Esophagus squamous epithelium (tissue), 5 donors: ENCODE results near the gene XRCC4. TPM values are rescaled to one million over a fixed set of nuclear protein-coding genes. Genes with fewer than 3 reads are reported as not detected.

Experiments used
- DNase-seq: peaks from one replicate; lab custom pipeline; 2025; lab: John Stamatoyannopoulos, UW
- H3K27ac ChIP-seq, 4 donors: fragments of 200-600 bp; sonication (generic); one replicate each; pipeline ENCODE4 v1.5.1; 2016 to 2019; ENCODE audit warnings: mild to moderate bottlenecking in 1 of 4
- H3K27me3 ChIP-seq, 4 donors: fragments of 200-600 bp; sonication (generic); 1 replicate in 3 of 4; 2 replicates in 1 of 4; pipeline versions ENCODE4 v1.5.1 to v1.6.0; 2017 to 2021; ENCODE audit warnings: antibody characterized with exemption in 1 of 4
- H3K36me3 ChIP-seq, 3 donors: fragments of 200-600 bp; sonication (generic); one replicate each; pipeline ENCODE4 v1.5.1; 2016 to 2019
- H3K4me1 ChIP-seq, 3 donors: fragments of 200-600 bp; sonication (generic); one replicate each; pipeline ENCODE4 v1.5.1; 2017 to 2019
- H3K4me3 ChIP-seq, 4 donors: fragments of 200-600 bp; sonication (generic); 1 replicate in 3 of 4; 2 replicates in 1 of 4; pipeline ENCODE4 v1.5.1; 2016 to 2019; ENCODE audit warnings: mild to moderate bottlenecking in 2 of 4, moderate library complexity in 1 of 4
- H3K9me3 ChIP-seq, 3 donors: fragments of 200-600 bp; sonication (generic); one replicate each; pipeline ENCODE4 v1.5.1; 2016 to 2019
- CTCF ChIP-seq, 6 experiments: fragments of 450-650 bp in 4 of 6; fragments of 200-600 bp in 2 of 6; sonication (generic) in 2 of 6; IDR thresholded peaks; one replicate each; pipeline ENCODE4 v1.5.1; 2016 to 2019; ENCODE audit warnings: antibody characterized with exemption in 6 of 6, mild to moderate bottlenecking in 4 of 6, moderate library complexity in 4 of 6
- POLR2A ChIP-seq, 4 donors: fragments of 450-650 bp; IDR thresholded peaks; one replicate each; pipeline ENCODE4 v1.6.1; 2017; ENCODE audit warnings: antibody characterized with exemption in 4 of 4, mild to moderate bottlenecking in 4 of 4, moderate library complexity in 3 of 4
- WGBS, 2 donors: methylation state at CpG; one replicate each; pipeline ENCODE4 v1.1.5; 2018; 5-methylcytosine and 5-hydroxymethylcytosine counted together
- intact Hi-C: fragments of 100-400 bp; cut with DNase I; formaldehyde crosslinking; loops from one replicate; pipeline ENCODE4 v1.15.0; 2022
- small RNA-seq, 4 donors: library from RNA; depleted of rRNA; stranded (forward); fragments of <200 nt; gene quantifications; one replicate each; pipeline ENCODE3, GENCODE V24; 2016
- total RNA-seq, 4 donors: library from RNA; depleted of rRNA; stranded (reverse); fragments of >200 nt; gene quantifications; one replicate each; pipeline ENCODE4 v1.1.0, GENCODE V29; 2016
- donor health status: DM: yes; HTN: yes; CAD: no.

XRCC4 gene
- total RNA-seq, 4 donors from 2014 or later, result 2.9 to 10.3 (median 7.4) TPM

DNA sequence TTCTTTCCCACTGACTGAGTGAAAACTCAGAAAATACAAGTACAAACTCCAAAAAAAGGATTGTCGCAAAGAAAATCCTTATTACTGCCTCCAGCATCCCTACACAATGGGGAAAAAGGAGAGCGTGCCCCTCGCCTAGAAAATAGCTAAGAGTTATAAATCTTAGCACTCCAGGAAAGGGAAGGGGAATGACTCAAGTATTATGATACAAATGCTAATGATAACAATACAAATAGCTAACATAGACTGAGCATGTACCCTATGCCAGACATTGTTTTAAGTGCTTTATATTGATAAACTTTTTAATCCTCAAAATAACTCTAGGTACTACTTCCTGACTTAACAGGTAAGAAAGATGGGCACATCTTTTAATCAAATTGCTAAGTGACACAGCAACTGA, 323.4 kb downstream of the XRCC4 start:
- intact Hi-C loops, result no loop called here
- no peaks in the 10 kb centered on the region for H3K4me1 ChIP-seq
- no peaks in the 10 kb centered on the region for H3K9me3 ChIP-seq
- 81 to 96% methylated on average over 3 of the region's 3 CpGs for WGBS, 2 donors
- TF ChIP-seq CTCF (IDR thresholded peaks at IDR 0.05), result no peak
- TF ChIP-seq POLR2A (IDR thresholded peaks at IDR 0.05), result no peak
- no peak overlapping the region for H3K4me3 ChIP-seq
- H3K27me3 ChIP-seq, result no peaks in the 10 kb centered on the region
- DNase-seq, result no peak
- no peaks in the 10 kb centered on the region for H3K36me3 ChIP-seq
- H3K27ac ChIP-seq, result no peak overlapping the region

DNA sequence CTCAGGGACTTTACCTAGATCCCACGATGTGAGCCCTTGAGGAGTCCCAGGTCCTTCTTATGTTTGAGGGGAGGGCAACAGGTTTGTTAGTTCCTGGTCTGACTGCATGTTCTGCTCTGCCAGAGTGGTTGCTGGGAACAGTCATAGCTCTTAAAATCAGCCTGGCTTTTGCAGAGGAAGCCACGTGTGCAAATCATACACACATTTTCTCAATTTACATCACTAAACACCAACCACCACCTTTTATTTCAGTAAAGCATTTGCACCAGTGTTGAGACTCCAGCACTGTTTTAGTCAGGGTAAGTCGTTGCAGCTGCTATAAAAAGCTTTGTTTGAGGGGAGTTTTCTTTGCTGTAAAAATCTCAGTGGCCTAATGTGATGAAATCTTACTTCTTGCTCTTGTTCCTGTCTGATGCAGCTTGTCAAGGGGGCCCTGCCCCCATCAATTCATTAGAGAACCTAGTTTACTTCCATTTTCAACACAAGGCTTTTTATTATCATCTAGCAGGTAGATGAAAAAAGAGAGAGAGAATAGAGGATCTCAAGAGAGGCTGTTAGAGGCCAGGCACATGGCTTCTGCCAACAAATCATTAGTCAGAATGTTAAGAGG, 323.9 kb downstream of the XRCC4 start:
- Histone ChIP-seq H3K27ac (no peak overlapping the region), H3K9me3 (no peaks in the 10 kb centered on the region), H3K36me3 (no peaks in the 10 kb centered on the region), H3K4me3 (no peak overlapping the region), H3K27me3 (no peaks in the 10 kb centered on the region), H3K4me1 (no peaks in the 10 kb centered on the region)
- no peak for DNase-seq
- WGBS, 2 donors, result 27% methylated on average over 3 of the region's 3 CpGs
- intact Hi-C loops, result no loop called here
- TF ChIP-seq CTCF (IDR thresholded peaks at IDR 0.05), result no peak
- no peak for TF ChIP-seq POLR2A (IDR thresholded peaks at IDR 0.05)

- Histone ChIP-seq H3K27me3 (no peaks in the 10 kb centered on the region), H3K9me3 (no peaks in the 10 kb centered on the region), H3K4me3 (no peak overlapping the region), H3K4me1 (no peaks in the 10 kb centered on the region), H3K27ac (no peak overlapping the region), H3K36me3 (no peaks in the 10 kb centered on the region)
- intact Hi-C loops, result no loop called here
- DNase-seq, result no peak
- TF ChIP-seq CTCF (IDR thresholded peaks at IDR 0.05) (no peak), POLR2A (IDR thresholded peaks at IDR 0.05) (no peak)
Measured at GRCh38 chr5:83401775-83402174, 324.4 kb downstream of the XRCC4 start.

Small RNAs within 50 kb of the gene (small RNA-seq; reads per million reads assigned to genes)
- 0.14 to 4.0 (median 1.1) reads per million in 4 donors for gene SCARNA18

Other genes with a start within 250 kb of the XRCC4 start
- gene TMEM167A, start 153 bp upstream of the XRCC4 start, total RNA-seq, result 10 to 100 TPM; 17.8 to 46.0 (median 33.8) TPM